Gastroesophageal sphincter (tissue), 4 donors: ENCODE measurements around the gene FUT8. TPM values are rescaled to one million over a fixed set of nuclear protein-coding genes. Genes with fewer than 3 reads are reported as not detected.

Experiments used
- ATAC-seq: fragments of 150-250 bp; one replicate; pipeline ENCODE4 v1.9.1; 2016; ENCODE audit warnings: mild to moderate bottlenecking, moderate library complexity
- H3K27ac ChIP-seq, 4 donors: fragments of 200-600 bp; sonication (generic) in 3 of 4; 1 replicate in 3 of 4; 2 replicates in 1 of 4; pipeline ENCODE4 v1.5.1; 2016 to 2019
- H3K27me3 ChIP-seq: fragments of 200-600 bp; sonication (generic); one replicate; pipeline ENCODE4 v1.5.1; 2019
- H3K36me3 ChIP-seq, 2 donors: fragments of 200-600 bp; sonication (generic); one replicate each; pipeline ENCODE4 v1.5.1; 2019; ENCODE audit warnings: control low read depth in 1 of 2
- H3K4me1 ChIP-seq, 3 donors: fragments of 200-600 bp; sonication (generic); 1 replicate in 2 of 3; 2 replicates in 1 of 3; pipeline ENCODE4 v1.5.1; 2016 to 2019; ENCODE audit warnings: control low read depth in 2 of 3
- H3K4me3 ChIP-seq, 2 donors: fragments of 200-600 bp; sonication (generic); one replicate each; pipeline ENCODE4 v1.5.1; 2019; ENCODE audit warnings: mild to moderate bottlenecking in 1 of 2, moderate library complexity in 1 of 2
- H3K9me3 ChIP-seq, 3 donors: fragments of 200-600 bp; sonication (generic); one replicate each; pipeline ENCODE4 v1.5.1; 2017 to 2019; ENCODE audit warnings: control low read depth in 2 of 3
- CTCF ChIP-seq, 4 experiments: fragments of 200-600 bp in 2 of 4; fragments of 450-650 bp in 2 of 4; sonication (generic) in 1 of 4; IDR thresholded peaks; one replicate each; pipeline ENCODE4 v1.5.1; 2017 to 2019; ENCODE audit warnings: antibody characterized with exemption in 4 of 4, mild to moderate bottlenecking in 2 of 4, moderate library complexity in 2 of 4
- EP300 ChIP-seq: sonication (generic); formaldehyde crosslinking; IDR thresholded peaks from one replicate; pipeline ENCODE4 v1.6.1; 2017; ENCODE audit warnings: antibody characterized with exemption, mild to moderate bottlenecking
- POLR2A ChIP-seq, 2 donors: fragments of 450-650 bp; IDR thresholded peaks; one replicate each; pipeline ENCODE4 v1.6.1; 2017; ENCODE audit warnings: antibody characterized with exemption in 2 of 2, mild to moderate bottlenecking in 2 of 2, moderate library complexity in 1 of 2
- POLR2AphosphoS5 ChIP-seq: sonication (generic); formaldehyde crosslinking; IDR thresholded peaks from one replicate; pipeline ENCODE4 v1.6.1; 2017; ENCODE audit warnings: antibody characterized with exemption
- WGBS, 2 donors: methylation state at CpG; one replicate each; pipeline ENCODE4 v1.1.5; 2018; ENCODE audit warnings: low coverage in 1 of 2; 5-methylcytosine and 5-hydroxymethylcytosine counted together
- total RNA-seq, 4 donors: library from RNA; depleted of rRNA; stranded (reverse); fragments of >200 nt; gene quantifications; one replicate each; pipeline ENCODE4 v1.1.0, GENCODE V29; 2016

FUT8 gene
- total RNA-seq, 4 donors from 2014 or later, result 16.9 to 35.2 (median 30.8) TPM

DNA sequence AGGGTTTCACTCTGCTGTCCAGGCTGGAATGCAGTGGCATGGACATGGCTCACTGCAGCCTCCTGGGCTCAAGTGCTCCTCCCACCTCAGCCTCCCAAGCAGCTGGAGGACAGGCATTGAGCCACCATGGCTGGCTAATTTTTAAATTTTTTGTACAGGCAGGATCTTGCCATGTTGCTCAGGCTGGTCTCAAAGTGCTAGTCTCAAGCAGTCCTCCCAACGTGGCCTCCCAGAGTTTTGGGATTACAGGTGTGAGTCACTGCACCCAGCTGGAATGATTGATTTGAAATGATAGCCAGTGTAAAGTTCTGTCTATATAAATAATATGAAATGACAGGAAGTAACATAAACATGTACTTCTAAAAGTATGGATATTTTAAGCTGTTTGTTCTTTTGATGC is 172.7 kb downstream of the FUT8 start:
- no peaks in the 10 kb centered on the region for H3K4me1 ChIP-seq
- H3K27me3 ChIP-seq, result no peaks in the 10 kb centered on the region
- TF ChIP-seq POLR2A (IDR thresholded peaks at IDR 0.05) (no peak), POLR2AphosphoS5 (no peak), EP300 (no peak), CTCF (IDR thresholded peaks at IDR 0.05) (no peak)
- no peak overlapping the region for H3K4me3 ChIP-seq
- H3K36me3 ChIP-seq, result no peaks in the 10 kb centered on the region
- H3K27ac ChIP-seq, result no peak overlapping the region
- WGBS, 2 donors, result 100% methylated on average over 1 of the region's 1 CpG; no CpG with 5 or more reads in 1 of the 2 donors
- ATAC-seq, result no peak
- H3K9me3 ChIP-seq, result no peaks in the 10 kb centered on the region

DNA sequence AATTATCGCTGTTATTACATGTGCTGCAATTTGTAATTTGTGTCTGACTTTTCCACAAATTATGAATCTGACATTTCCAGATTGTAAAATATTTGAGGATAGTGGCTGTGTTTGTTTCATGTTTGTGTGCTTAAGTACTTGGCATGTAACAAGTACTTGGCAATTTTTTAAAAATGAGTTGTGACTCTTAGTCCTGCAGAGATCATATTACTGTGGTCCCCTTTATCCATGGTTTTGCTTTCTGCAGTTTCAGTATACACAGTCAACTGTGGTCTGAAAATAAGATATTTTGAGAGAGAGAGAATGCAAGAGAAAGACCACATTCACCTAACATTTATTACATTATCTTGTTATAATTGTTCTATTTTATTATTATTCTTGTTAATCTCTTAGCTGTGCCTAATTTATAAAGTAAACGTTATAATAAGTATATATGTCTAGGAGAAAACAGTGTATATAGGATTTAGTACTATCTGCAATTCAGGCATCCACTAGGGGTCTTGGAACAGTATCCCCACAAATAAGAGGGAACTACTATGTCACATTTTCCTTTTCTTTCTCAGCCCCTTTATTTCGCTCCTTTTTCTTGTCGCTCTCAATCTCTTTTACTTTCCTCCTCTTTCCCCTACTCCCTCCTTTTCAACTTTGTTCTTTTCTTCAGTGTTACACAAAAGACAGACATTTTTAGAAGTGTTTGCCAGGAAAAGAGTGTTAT is 176.1 kb downstream of the FUT8 start:
- no peaks in the 10 kb centered on the region for H3K9me3 ChIP-seq
- H3K4me3 ChIP-seq, result no peak overlapping the region
- H3K27me3 ChIP-seq, result no peaks in the 10 kb centered on the region
- 82 to 93% methylated on average over 4 of the region's 4 CpGs for WGBS, 2 donors
- no peaks in the 10 kb centered on the region for H3K4me1 ChIP-seq
- H3K36me3 ChIP-seq, result no peaks in the 10 kb centered on the region
- H3K27ac ChIP-seq, result no peak overlapping the region
- TF ChIP-seq POLR2A (IDR thresholded peaks at IDR 0.05) (no peak), EP300 (no peak), CTCF (IDR thresholded peaks at IDR 0.05) (no peak), POLR2AphosphoS5 (no peak)
- no peak for ATAC-seq

GRCh38 chr14:65594153-65594881 is 181.8 kb downstream of the FUT8 start:
- Histone ChIP-seq H3K4me3 (no peak overlapping the region), H3K27me3 (no peaks in the 10 kb centered on the region), H3K27ac (no peak overlapping the region), H3K36me3 (no peaks in the 10 kb centered on the region), H3K9me3 (no peaks in the 10 kb centered on the region), H3K4me1 (no peaks in the 10 kb centered on the region)
- 97 to 99% methylated on average over 6 of the region's 13 CpGs for WGBS, 2 donors
- TF ChIP-seq CTCF (IDR thresholded peaks at IDR 0.05), result no peak
- TF ChIP-seq POLR2AphosphoS5, result no peak
- TF ChIP-seq EP300, result no peak
- TF ChIP-seq POLR2A (IDR thresholded peaks at IDR 0.05), result no peak
- no peak for ATAC-seq

DNA sequence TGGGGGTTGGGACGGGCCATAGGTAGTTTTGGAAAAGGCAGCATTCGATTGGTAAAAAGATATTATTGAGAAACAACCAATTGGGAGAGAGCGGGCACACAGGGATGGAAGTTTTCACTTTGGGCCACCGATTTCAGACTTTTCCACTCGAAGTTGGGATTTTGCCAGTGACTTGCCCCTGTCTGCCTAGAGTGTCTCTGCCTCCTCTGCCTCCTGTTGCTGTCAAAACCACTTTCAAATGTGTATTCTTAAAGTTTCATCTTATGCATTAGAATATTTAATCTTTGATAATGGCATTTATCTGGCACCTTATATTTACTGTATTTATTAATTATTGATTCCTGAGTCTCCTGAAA is 182.3 kb downstream of the FUT8 start:
- 93% methylated on average over 4 to 5 of the region's 5 CpGs for WGBS, 2 donors

More for the DNA sequence above, 182.3 kb downstream of the FUT8 start:
- no peak overlapping the region for H3K4me3 ChIP-seq
- H3K9me3 ChIP-seq, result no peaks in the 10 kb centered on the region
- no peaks in the 10 kb centered on the region for H3K27me3 ChIP-seq
- no peak for TF ChIP-seq EP300
- no peak for TF ChIP-seq POLR2A (IDR thresholded peaks at IDR 0.05)
- TF ChIP-seq CTCF (IDR thresholded peaks at IDR 0.05), result no peak
- TF ChIP-seq POLR2AphosphoS5, result no peak
- H3K27ac ChIP-seq, result no peak overlapping the region
- H3K36me3 ChIP-seq, result no peaks in the 10 kb centered on the region
- ATAC-seq, result no peak
- no peaks in the 10 kb centered on the region for H3K4me1 ChIP-seq
